A549 (cell line): ENCODE measurements around the gene SMAP1. TPM values are rescaled to one million over a fixed set of nuclear protein-coding genes. Genes with fewer than 3 reads are reported as not detected.

Source experiments
- ATAC-seq, 2 experiments: fragments of 200-7000 bp in 1 of 2; fragments of >200 bp in 1 of 2; cut with Nextera tagmentation in 1 of 2; cut with Tn5 transposase in 1 of 2; 3 replicates each; pipeline versions ENCODE4 v1.8.0 to v1.9.1; 2018 to 2020; ENCODE audit warnings: mild to moderate bottlenecking in 1 of 2, moderate library complexity in 1 of 2
- CTCF ChIA-PET: fragments of 300-600 bp; sonication (Branson Sonifier 250); formaldehyde crosslinking; extraction: SDS; loops from one replicate; lab custom pipeline; 2021; ENCODE audit warnings: antibody characterized with exemption, inconsistent platforms; lab: Yijun Ruan, JAX
- POLR2A ChIA-PET: fragments of 350-600 bp; formaldehyde crosslinking; extraction: SDS; loops from one replicate; lab custom pipeline; 2021; ENCODE audit warnings: antibody characterized with exemption, inconsistent platforms; lab: Yijun Ruan, JAX
- DNase-seq, 2 experiments: peaks; one replicate each; pipeline versions ENCODE4 v3.0.0 to v3.0.0-alpha.2; 2011 to 2016; ENCODE audit warnings: low read depth in 1 of 2, low spot score in 1 of 2
- FAIRE-seq: peaks from 2 replicates; lab custom pipeline; 2011; peaks lifted over from hg19 to GRCh38; lab: Jason Lieb, UNC
- H3K27ac ChIP-seq, 2 experiments: fragments of >200 bp; sonication (Bioruptor Twin); formaldehyde crosslinking; 3 replicates each; pipeline ENCODE4 v1.5.1; 2016 to 2017
- H3K4me1 ChIP-seq: fragments of >200 bp; sonication (Bioruptor Twin); formaldehyde crosslinking; 3 replicates; pipeline ENCODE4 v1.6.1; 2016
- H3K4me2 ChIP-seq: fragments of >200 bp; sonication (Bioruptor Twin); formaldehyde crosslinking; 3 replicates; pipeline ENCODE4 v1.6.1; 2016
- H3K4me3 ChIP-seq: fragments of >200 bp; sonication (Bioruptor Twin); formaldehyde crosslinking; 3 replicates; pipeline ENCODE4 v1.5.1; 2016
- H3K9me3 ChIP-seq: fragments of >200 bp; sonication (Bioruptor Twin); formaldehyde crosslinking; 3 replicates; pipeline ENCODE4 v1.6.1; 2016
- BHLHE40 ChIP-seq: IDR thresholded peaks from 2 replicates; pipeline ENCODE4 v1.6.1; 2012; ENCODE audit warnings: low read depth, low read length, inconsistent platforms
- CBX2 ChIP-seq: fragments of 200-600 bp; sonication (generic); IDR thresholded peaks from 2 replicates; pipeline ENCODE4 v1.6.1; 2016; ENCODE audit warnings: low read depth, mild to moderate bottlenecking, borderline replicate concordance
- CHD4 ChIP-seq: fragments of 200-600 bp; sonication (generic); IDR thresholded peaks from 2 replicates; pipeline ENCODE4 v1.6.1; 2016; ENCODE audit warnings: antibody characterized with exemption, mild to moderate bottlenecking, borderline replicate concordance
- CTCF ChIP-seq: fragments of >200 bp; sonication (Bioruptor Twin); formaldehyde crosslinking; IDR thresholded peaks from 3 replicates; pipeline ENCODE4 v1.5.1; 2016
- E2F6 ChIP-seq: IDR thresholded peaks from 2 replicates; pipeline ENCODE4 v1.6.1; 2012; ENCODE audit warnings: low read depth, borderline replicate concordance
- EP300 ChIP-seq, 2 experiments: fragments of >200 bp; sonication (Bioruptor Twin); formaldehyde crosslinking; IDR thresholded peaks; 2 replicates in 1 of 2; 3 replicates in 1 of 2; pipeline ENCODE4 v1.6.1; 2016 to 2017
- GATA3 ChIP-seq: IDR thresholded peaks from 2 replicates; pipeline ENCODE4 v1.6.1; 2012; ENCODE audit warnings: borderline replicate concordance
- HES2 ChIP-seq: fragments of >200 bp; sonication (Bioruptor Twin); formaldehyde crosslinking; IDR thresholded peaks from 2 replicates; pipeline ENCODE4 v1.6.1; 2016
- PBX3 ChIP-seq: IDR thresholded peaks from 2 replicates; pipeline ENCODE4 v1.6.1; 2012
- POLR2AphosphoS2 ChIP-seq: conservative IDR thresholded peaks from 2 replicates; pipeline ENCODE4 v1.6.1; 2012; ENCODE audit warnings: low read length, improper control_type of control experiment, inconsistent platforms
- RAD21 ChIP-seq, 2 experiments: fragments of >200 bp in 1 of 2; sonication (Bioruptor Twin) in 1 of 2; formaldehyde crosslinking in 1 of 2; IDR thresholded peaks in 1 of 2; conservative IDR thresholded peaks in 1 of 2; 2 replicates in 1 of 2; 3 replicates in 1 of 2; pipeline ENCODE4 v1.6.1; 2012 to 2018; ENCODE audit warnings: inconsistent platforms in 1 of 2
- RCOR1 ChIP-seq: fragments of 150-350 bp; IDR thresholded peaks from 2 replicates; pipeline ENCODE4 v1.6.1; 2014; ENCODE audit warnings: antibody characterized with exemption, low read length, low read depth
- RFX5 ChIP-seq: fragments of 450-650 bp; IDR thresholded peaks from 2 replicates; pipeline ENCODE4 v1.7.1; 2014; ENCODE audit warnings: antibody characterized with exemption, mild to moderate bottlenecking, moderate library complexity
- RNF2 ChIP-seq: fragments of 200-600 bp; sonication (generic); IDR thresholded peaks from 2 replicates; pipeline ENCODE4 v1.6.1; 2016; ENCODE audit warnings: low read depth, mild to moderate bottlenecking, antibody characterized with exemption, moderate library complexity, borderline replicate concordance
- SMC3 ChIP-seq: fragments of >200 bp; sonication (Bioruptor Twin); formaldehyde crosslinking; IDR thresholded peaks from 3 replicates; pipeline ENCODE4 v1.6.1; 2018; ENCODE audit warnings: inconsistent platforms
- USF2 ChIP-seq: fragments of 450-650 bp; IDR thresholded peaks from 2 replicates; pipeline ENCODE4 v1.6.1; 2014; ENCODE audit warnings: antibody characterized with exemption
- ZFP36 ChIP-seq: fragments of 450-650 bp; IDR thresholded peaks from 2 replicates; pipeline ENCODE4 v1.6.1; 2014; ENCODE audit warnings: borderline replicate concordance; ENCODE audit not compliant: partially characterized antibody
- ZNF302 ChIP-seq: fragments of 250-450 bp; sonication (Bioruptor Pico); IDR thresholded peaks from 2 replicates; pipeline ENCODE4 v1.9.0; 2021; ENCODE audit warnings: inconsistent platforms, mild to moderate bottlenecking, moderate library complexity
- WGBS: methylation state at CpG from one replicate; pipeline ENCODE4 v1.1.6; 2017; ENCODE audit errors: missing lambda C conversion rate; 5-methylcytosine and 5-hydroxymethylcytosine counted together
- polyA plus RNA-seq, 4 experiments: library from polyadenylated mRNA; depleted of rRNA in 3 of 4; stranded (reverse); fragments of >200 nt; fragmentation: RNase III in 1 of 4; extraction: RNeasy Plus Mini Kit Qiagen cat#74134 plus additional on column Dnase treatment in 1 of 4; gene quantifications; 2 replicates in 3 of 4; 3 replicates in 1 of 4; pipeline ENCODE4 v1.2.3, GENCODE V29; 2011 to 2017

Gene SMAP1
- polyA plus RNA-seq, 2 of the 4 experiments (the other 2 are of a cell fraction): 15.6 to 27.8 TPM

- CTCF ChIA-PET: no interaction called here
- FAIRE-seq: no peak
Observed at GRCh38 chr6:70821751-70822150, 154.1 kb downstream of the SMAP1 start.

GRCh38 chr6:70823651-70824050, 156.0 kb downstream of the SMAP1 start:
- Histone ChIP-seq H3K4me1 (no peaks in the 10 kb centered on the region), H3K4me3 (no peak overlapping the region), H3K27ac (no peak overlapping the region), H3K9me3 (no peaks in the 10 kb centered on the region), H3K4me2 (no peak overlapping the region)
- WGBS: 100% methylated on average over 1 of the region's 1 CpG
- DNase-seq (no peak), ATAC-seq (no peak), FAIRE-seq (no peak)
- ChIA-PET POLR2A (no interaction called here), CTCF (interaction anchor here (0.9 kb wide), 1 partner anchor 9 kb away, joined by 3 read pairs; no protein-coding TSS in a partner anchor)
- no peak for TF ChIP-seq SMC3
- TF ChIP-seq ZNF302: no peak
- no peak for TF ChIP-seq USF2
- TF ChIP-seq GATA3: no peak
- no peak for TF ChIP-seq RFX5
- TF ChIP-seq RAD21 (conservative IDR thresholded peaks at IDR 0.05 in 1 of 2, IDR thresholded peaks at IDR 0.05 in 1 of 2): no peak
- TF ChIP-seq CTCF: no peak
- TF ChIP-seq EP300 (IDR thresholded peaks at IDR 0.05): no peak
- no peak for TF ChIP-seq CHD4
- no peak for TF ChIP-seq CBX2
- no peak for TF ChIP-seq PBX3
- TF ChIP-seq RNF2: no peak
- TF ChIP-seq E2F6: no peak
- no peak for TF ChIP-seq RCOR1
- no peak for TF ChIP-seq POLR2AphosphoS2

More at GRCh38 chr6:70821751-70822150, 154.1 kb downstream of the SMAP1 start:
- POLR2A ChIA-PET: no interaction called here
- DNase-seq: no peak
- H3K4me2 ChIP-seq: no peak overlapping the region
- no peaks in the 10 kb centered on the region for H3K4me1 ChIP-seq
- H3K9me3 ChIP-seq: no peaks in the 10 kb centered on the region
- ATAC-seq: no peak
- no peak overlapping the region for H3K27ac ChIP-seq
- WGBS: 94% methylated on average over 2 of the region's 2 CpGs
- TF ChIP-seq PBX3: no peak
- TF ChIP-seq CBX2: no peak
- no peak for TF ChIP-seq BHLHE40
- H3K4me3 ChIP-seq: no peak overlapping the region

- Histone ChIP-seq H3K4me2 (no peak overlapping the region), H3K27ac (no peak overlapping the region), H3K4me3 (no peak overlapping the region), H3K4me1 (no peaks in the 10 kb centered on the region), H3K9me3 (no peaks in the 10 kb centered on the region)
- no peak for FAIRE-seq
- POLR2A ChIA-PET: no interaction called here
- 98% methylated on average over 3 of the region's 3 CpGs for WGBS
- CTCF ChIA-PET: no interaction called here
- DNase-seq: no peak
- no peak for TF ChIP-seq ZFP36
- no peak for TF ChIP-seq ZNF302
- TF ChIP-seq RFX5: no peak
- no peak for TF ChIP-seq E2F6
- no peak for TF ChIP-seq HES2
- no peak for ATAC-seq
Observed at GRCh38 chr6:70831427-70831826, 163.7 kb downstream of the SMAP1 start.
